HEK293T (cell line): ENCODE results near the gene PDIA5.

Source experiments
- CTCF ChIA-PET: fragments of 350-600 bp; formaldehyde crosslinking; extraction: SDS; loops from one replicate; lab custom pipeline; 2021; ENCODE audit warnings: antibody characterized with exemption, inconsistent platforms; lab: Yijun Ruan, JAX
- POLR2A ChIA-PET: fragments of 350-600 bp; formaldehyde crosslinking; extraction: SDS; loops from one replicate; lab custom pipeline; 2020; ENCODE audit warnings: antibody characterized with exemption, inconsistent platforms; lab: Yijun Ruan, JAX
- DNase-seq: peaks from one replicate; pipeline ENCODE4 v3.0.0; 2012; ENCODE audit warnings: mixed read lengths; ENCODE audit errors: extremely low spot score
- ARNT ChIP-seq: fragments of 450-650 bp; IDR thresholded peaks from 2 replicates; pipeline ENCODE4 v1.6.1; 2017; ENCODE audit warnings: mild to moderate bottlenecking
- BHLHE40 ChIP-seq: fragments of 450-650 bp; IDR thresholded peaks from 2 replicates; pipeline ENCODE4 v1.6.1; 2016; ENCODE audit warnings: mild to moderate bottlenecking, moderate library complexity, borderline replicate concordance
- CTBP1 ChIP-seq: fragments of 450-650 bp; IDR thresholded peaks from 2 replicates; pipeline ENCODE4 v1.6.1; 2016; ENCODE audit warnings: borderline replicate concordance
- ELF4 ChIP-seq: fragments of 450-650 bp; IDR thresholded peaks from 2 replicates; pipeline ENCODE4 v1.6.1; 2017; ENCODE audit warnings: antibody characterized with exemption
- FOXA1 ChIP-seq: fragments of 450-650 bp; IDR thresholded peaks from 2 replicates; pipeline ENCODE4 v1.6.1; 2016; ENCODE audit warnings: mild to moderate bottlenecking
- FOXK2 ChIP-seq: fragments of 450-650 bp; IDR thresholded peaks from 2 replicates; pipeline ENCODE4 v1.6.1; 2016; ENCODE audit warnings: mild to moderate bottlenecking
- FOXM1 ChIP-seq: fragments of 450-650 bp; IDR thresholded peaks from 2 replicates; pipeline ENCODE4 v1.6.1; 2017; ENCODE audit warnings: mild to moderate bottlenecking, borderline replicate concordance
- HDGF ChIP-seq: fragments of 450-650 bp; IDR thresholded peaks from 2 replicates; pipeline ENCODE4 v1.6.1; 2017; ENCODE audit warnings: antibody characterized with exemption, borderline replicate concordance
- L3MBTL2 ChIP-seq: fragments of 450-650 bp; conservative IDR thresholded peaks from 2 replicates; pipeline ENCODE4 v1.6.1; 2016; ENCODE audit warnings: mild to moderate bottlenecking
- LEF1 ChIP-seq: fragments of 450-650 bp; IDR thresholded peaks from 2 replicates; pipeline ENCODE4 v1.6.1; 2017; ENCODE audit warnings: mild to moderate bottlenecking, borderline replicate concordance
- NFRKB ChIP-seq: fragments of 450-650 bp; IDR thresholded peaks from 2 replicates; pipeline ENCODE4 v1.6.1; 2016; ENCODE audit warnings: mild to moderate bottlenecking, moderate library complexity
- SP1 ChIP-seq: fragments of 450-650 bp; IDR thresholded peaks from 2 replicates; pipeline ENCODE4 v1.6.1; 2017
- SUZ12 ChIP-seq: fragments of 450-650 bp; IDR thresholded peaks from 2 replicates; pipeline ENCODE4 v1.6.1; 2016; ENCODE audit warnings: mild to moderate bottlenecking
- TARDBP ChIP-seq: fragments of 450-650 bp; IDR thresholded peaks from 2 replicates; pipeline ENCODE4 v1.6.1; 2016
- ZNF384 ChIP-seq: fragments of 450-650 bp; IDR thresholded peaks from 2 replicates; pipeline ENCODE4 v1.6.1; 2016
- TF ChIP-seq, protein P1 (sequence below): fragments of 450-650 bp; IDR thresholded peaks from 2 replicates; pipeline ENCODE4 v1.6.1; 2016

The PDIA5 gene

DNA sequence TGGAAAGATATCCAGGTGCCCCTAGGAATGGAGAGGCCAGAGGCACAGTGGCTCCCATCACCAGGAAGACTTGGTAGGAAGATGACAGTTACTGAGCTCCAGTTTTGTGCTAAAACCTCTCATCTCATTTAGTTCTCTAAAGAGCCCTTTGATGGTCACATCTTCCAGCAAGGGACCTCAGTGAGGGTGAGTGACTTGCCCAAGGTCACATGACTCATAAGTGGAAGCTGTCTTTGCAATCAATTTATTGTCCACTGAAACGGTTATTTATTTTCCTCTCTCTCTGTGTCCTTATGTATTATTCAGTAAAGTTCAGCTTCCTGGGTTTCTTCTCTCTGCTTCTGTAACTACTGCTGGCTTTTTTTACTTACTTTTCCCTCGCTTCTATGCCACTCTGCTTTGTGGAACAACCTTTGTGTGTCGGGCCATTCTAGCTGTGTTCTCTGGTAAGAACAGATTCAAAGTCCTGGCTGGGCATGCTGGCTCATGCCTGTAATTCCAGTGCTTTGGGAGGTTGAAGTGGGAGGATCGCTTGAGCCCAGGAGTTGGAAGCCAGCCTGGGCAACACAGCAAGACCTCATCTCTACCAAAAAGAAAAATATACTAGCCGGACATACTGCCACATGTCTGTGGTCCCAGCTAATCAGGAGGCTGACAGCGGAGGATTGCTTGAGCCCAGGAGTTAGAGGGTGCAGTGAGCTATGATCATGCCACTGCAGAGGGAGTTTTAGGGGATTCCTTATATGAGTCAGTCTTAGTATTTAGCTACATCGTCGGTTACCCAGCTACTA, 55.9 kb downstream of the PDIA5 start:
- ChIA-PET POLR2A (no interaction called here), CTCF (no interaction called here)
- DNase-seq, result no peak
- no peak for TF ChIP-seq TARDBP
- no peak for TF ChIP-seq ZNF384
- no peak for TF ChIP-seq FOXM1
- no peak for TF ChIP-seq SP1
- TF ChIP-seq FOXA1, result no peak
- TF ChIP-seq FOXK2, result no peak
- TF ChIP-seq BHLHE40, result no peak
- no peak for TF ChIP-seq L3MBTL2
- no peak for TF ChIP-seq ELF4
- TF ChIP-seq, protein P1, sequence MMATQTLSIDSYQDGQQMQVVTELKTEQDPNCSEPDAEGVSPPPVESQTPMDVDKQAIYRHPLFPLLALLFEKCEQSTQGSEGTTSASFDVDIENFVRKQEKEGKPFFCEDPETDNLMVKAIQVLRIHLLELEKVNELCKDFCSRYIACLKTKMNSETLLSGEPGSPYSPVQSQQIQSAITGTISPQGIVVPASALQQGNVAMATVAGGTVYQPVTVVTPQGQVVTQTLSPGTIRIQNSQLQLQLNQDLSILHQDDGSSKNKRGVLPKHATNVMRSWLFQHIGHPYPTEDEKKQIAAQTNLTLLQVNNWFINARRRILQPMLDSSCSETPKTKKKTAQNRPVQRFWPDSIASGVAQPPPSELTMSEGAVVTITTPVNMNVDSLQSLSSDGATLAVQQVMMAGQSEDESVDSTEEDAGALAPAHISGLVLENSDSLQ, result no peak
- no peak for TF ChIP-seq ARNT
- TF ChIP-seq SUZ12, result no peak
- no peak for TF ChIP-seq HDGF
- no peak for TF ChIP-seq NFRKB
- TF ChIP-seq LEF1, result no peak

DNA sequence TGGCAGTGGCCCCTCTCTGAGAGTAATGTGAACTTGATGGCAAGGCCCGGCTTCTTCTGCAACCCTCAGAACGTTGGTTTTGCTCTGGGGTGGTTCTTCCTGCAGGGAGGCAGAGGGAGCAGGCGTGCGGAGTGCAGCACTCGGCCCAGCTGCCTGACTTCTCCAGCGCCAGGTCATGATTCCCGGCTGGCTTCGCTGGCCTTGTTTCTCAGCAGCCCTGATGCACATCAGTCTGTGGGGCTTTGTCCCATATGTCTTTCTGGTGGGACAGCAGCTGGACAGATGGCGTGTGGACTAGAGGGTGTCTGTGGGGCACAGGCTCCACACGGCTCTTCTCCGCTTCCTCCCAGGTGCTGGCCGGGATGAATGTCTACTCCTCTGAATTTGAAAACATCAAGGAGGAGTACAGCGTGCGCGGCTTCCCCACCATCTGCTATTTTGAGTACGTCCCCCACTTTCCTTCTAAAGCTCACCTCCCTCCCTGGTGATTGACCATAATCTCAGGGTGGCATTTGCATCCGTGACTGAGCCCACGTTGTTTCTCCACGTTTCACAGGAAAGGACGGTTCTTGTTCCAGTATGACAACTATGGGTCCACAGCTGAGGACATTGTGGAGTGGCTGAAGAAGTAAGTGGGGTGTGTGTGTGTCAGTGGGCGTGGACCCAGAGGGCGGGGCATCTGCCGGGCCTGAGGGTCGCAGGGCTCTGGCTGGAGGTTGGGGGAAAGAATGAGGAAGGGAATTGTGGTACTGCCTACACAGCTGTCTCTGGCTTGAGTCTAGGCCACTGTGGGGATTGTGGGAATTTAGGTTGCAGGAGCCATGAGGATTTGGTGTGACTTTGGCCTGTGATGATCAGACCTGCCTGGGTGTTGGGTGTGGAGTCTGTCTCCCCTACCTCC, 57.1 kb downstream of the PDIA5 start:
- ChIA-PET CTCF (interaction anchor here (0.7 kb wide), 1 partner anchor 18 kb away, joined by 3 read pairs; no protein-coding TSS in a partner anchor), POLR2A (no interaction called here)
- DNase-seq, result no peak
- TF ChIP-seq FOXA1 (no peak), ARNT (no peak), FOXK2 (no peak), ZNF384 (no peak), SUZ12 (no peak), SP1 (no peak), ELF4 (no peak)
- TF ChIP-seq, protein P1, result no peak

DNA sequence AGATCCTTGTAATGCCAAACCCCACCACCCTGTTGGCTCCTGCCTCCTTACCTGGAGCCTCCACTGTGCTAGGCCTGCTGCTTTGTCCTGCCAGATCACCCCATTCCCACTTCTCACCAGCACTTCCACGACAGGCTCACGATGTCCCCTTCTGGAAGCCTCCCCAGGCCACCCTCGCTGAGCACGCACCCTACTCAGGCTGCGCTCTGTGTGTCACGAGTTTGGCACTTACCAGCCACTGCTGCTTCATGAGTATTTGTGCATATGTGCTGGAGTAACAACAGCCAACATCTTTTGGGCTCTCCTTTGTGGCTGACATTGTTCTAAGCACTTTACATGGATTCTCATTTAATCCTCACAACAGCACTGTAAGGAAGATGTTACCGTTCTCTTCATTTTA, 58.1 kb downstream of the PDIA5 start:
- TF ChIP-seq ZNF384, result no peak
- no peak for TF ChIP-seq SP1
- no peak for TF ChIP-seq L3MBTL2
- no peak for DNase-seq
- ChIA-PET POLR2A (no interaction called here), CTCF (no interaction called here)

DNA sequence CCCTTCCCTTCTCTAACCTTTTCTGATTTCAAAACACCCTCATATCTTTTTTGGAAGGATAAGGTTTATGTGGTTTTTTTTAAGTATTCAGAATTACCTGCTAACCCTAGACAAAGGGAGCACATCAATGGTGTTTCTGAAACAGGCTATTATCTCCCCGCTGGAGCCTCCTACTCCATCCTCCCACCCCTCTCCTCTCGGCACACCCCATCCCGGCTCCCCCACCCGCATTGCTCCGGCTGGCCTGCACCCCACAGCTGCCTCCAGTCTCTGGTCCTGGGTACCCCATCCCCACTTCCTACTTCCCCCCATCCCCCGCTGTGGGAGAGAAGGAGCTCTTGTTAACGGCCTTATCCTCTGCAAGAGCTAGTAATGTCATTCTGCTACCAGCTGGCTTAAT, 59.2 kb downstream of the PDIA5 start:
- POLR2A ChIA-PET, result no interaction called here
- TF ChIP-seq NFRKB (no peak), FOXK2 (no peak)
- TF ChIP-seq, protein P1, result no peak
- DNase-seq, result no peak
- CTCF ChIA-PET, result no interaction called here

DNA sequence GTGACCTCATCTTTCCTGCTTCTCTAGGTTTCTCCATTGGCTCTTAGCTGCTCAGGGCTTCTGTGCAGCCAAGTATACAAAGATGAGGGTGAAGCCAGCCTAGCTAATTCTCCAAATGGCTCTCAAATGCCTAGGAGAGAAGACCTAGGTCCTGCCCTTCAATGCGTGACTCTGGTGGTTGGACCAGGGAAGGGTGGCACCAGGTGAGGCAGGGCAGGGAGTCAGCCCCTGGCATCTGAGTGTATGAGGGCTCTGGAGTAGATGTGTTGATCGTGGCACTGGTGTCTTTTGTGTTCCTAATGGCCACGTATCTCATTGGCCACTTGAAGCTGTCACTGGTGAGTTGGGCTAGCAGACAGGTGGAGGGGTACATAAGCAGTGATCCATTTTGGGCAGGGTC, 59.8 kb downstream of the PDIA5 start:
- TF ChIP-seq FOXA1 (no peak), ZNF384 (no peak), HDGF (no peak), SUZ12 (no peak), CTBP1 (no peak)
- POLR2A ChIA-PET, result no interaction called here
- no peak for DNase-seq
- CTCF ChIA-PET, result no interaction called here

DNA sequence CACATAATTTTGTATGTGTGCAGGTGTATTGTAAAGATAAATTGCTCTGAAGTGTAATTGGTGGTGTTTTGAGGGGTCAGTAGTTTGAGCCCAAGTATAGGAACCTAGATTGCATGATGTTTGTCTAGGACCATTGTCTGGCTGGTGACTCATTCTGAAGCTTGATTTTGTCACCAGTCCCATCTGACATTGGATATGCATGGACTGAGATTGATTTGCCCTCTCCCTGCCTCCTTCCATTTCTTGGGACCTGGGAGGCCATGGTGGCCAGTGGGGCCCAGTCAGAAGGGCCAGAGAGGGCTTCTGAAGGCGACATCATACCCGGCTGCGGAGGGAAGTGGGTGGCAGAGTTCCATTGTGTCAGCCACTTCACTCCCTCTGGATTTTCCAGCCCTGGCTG, 62.3 kb downstream of the PDIA5 start:
- no peak for DNase-seq
- TF ChIP-seq FOXA1 (no peak), ARNT (no peak), HDGF (no peak), SP1 (no peak), L3MBTL2 (no peak), CTBP1 (no peak), NFRKB (no peak), FOXM1 (no peak), LEF1 (no peak), SUZ12 (no peak), ZNF384 (no peak), BHLHE40 (no peak), FOXK2 (no peak), TARDBP (no peak), ELF4 (no peak)
- TF ChIP-seq, protein P1, result no peak
- ChIA-PET POLR2A (no interaction called here), CTCF (no interaction called here)
